SK-N-MC (cell line): ENCODE data around the gene KIAA0825.

ENCODE experiments used
- EZH2 ChIP-seq: fragments of 200-600 bp; sonication (generic); IDR thresholded peaks from one replicate; pipeline ENCODE4 v1.6.1; 2017; ENCODE audit warnings: antibody characterized with exemption
- FOXP2 ChIP-seq: optimal IDR thresholded peaks from 2 replicates; pipeline ENCODE3; 2011; ENCODE audit warnings: mild to moderate bottlenecking, moderate library complexity; ENCODE audit not compliant: insufficient read depth; ENCODE audit errors: extremely low read length, control extremely low read depth
- POLR2AphosphoS5 ChIP-seq: IDR thresholded peaks from 2 replicates; pipeline ENCODE4 v1.6.1; 2012; ENCODE audit warnings: mild to moderate bottlenecking, low read depth, low read length, borderline replicate concordance

- TF ChIP-seq POLR2AphosphoS5 (no peak), EZH2 (no peak), FOXP2 (no peak)
These were observed 147.6 kb downstream of the KIAA0825 start for GRCh38 chr5:94470802-94471201.
